ENCODE data around the gene NPAS1.

GRCh38 chr19:46998445-46999125 lies 21.1 kb upstream of the NPAS1 start:
- TF ChIP-seq CTCF (optimal IDR thresholded peaks at IDR 0.05 in 1 of 3, IDR thresholded peaks at IDR 0.05 in 1 of 3, conservative IDR thresholded peaks at IDR 0.05 in 1 of 3; ENCODE audit: extremely low read depth in 1 of 3, insufficient read depth in 2 of 3, low read length in 3 of 3), result no peak
- no peak for TF ChIP-seq EZH2 (IDR thresholded peaks at IDR 0.05; ENCODE audit: low read length)
